GM19438 (cell line): ENCODE measurements around the gene ITGB8.

Experiments used
- ATAC-seq: cut with Tn5 transposase; IDR thresholded peaks from one replicate; pipeline ENCODE4 v1.9.1; 2021; ENCODE audit warnings: low read depth; ENCODE audit not compliant: unreplicated experiment

Gene ITGB8

GRCh38 chr7:20408467-20408826, 77.7 kb downstream of the ITGB8 start:
- ATAC-seq: no peak

- ATAC-seq: no peak
Measured at GRCh38 chr7:20409961-20410360, 79.3 kb downstream of the ITGB8 start.

- no peak for ATAC-seq
Measured at GRCh38 chr7:20411372-20411771, 80.7 kb downstream of the ITGB8 start.

GRCh38 chr7:20412032-20412431, 81.3 kb downstream of the ITGB8 start:
- ATAC-seq: no peak

DNA sequence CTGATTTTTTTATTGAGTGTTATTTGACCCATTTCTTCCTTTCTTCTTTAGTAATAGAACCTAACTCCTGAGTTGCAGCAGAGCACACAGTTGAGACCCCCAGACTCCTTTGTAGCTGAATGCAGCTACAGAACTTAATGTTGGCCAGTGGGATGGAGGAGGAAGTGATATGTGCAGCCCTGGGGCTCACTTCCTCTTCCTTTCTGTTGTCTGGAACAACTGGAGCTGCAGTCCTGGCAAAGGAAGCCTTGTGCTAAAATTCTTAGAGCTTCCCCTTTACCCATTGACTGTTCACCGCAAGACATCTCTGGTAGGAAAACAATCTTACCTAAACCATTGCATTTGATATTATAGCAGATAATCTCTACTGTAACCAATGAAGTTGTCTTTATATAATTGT, 86.6 kb downstream of the ITGB8 start:
- ATAC-seq: no peak

- ATAC-seq: no peak
Measured at GRCh38 chr7:20417675-20418382, 87.1 kb downstream of the ITGB8 start.

GRCh38 chr7:20424500-20424899, 93.8 kb downstream of the ITGB8 start:
- ATAC-seq: no peak

GRCh38 chr7:20430664-20431063, 100.0 kb downstream of the ITGB8 start:
- no peak for ATAC-seq

DNA sequence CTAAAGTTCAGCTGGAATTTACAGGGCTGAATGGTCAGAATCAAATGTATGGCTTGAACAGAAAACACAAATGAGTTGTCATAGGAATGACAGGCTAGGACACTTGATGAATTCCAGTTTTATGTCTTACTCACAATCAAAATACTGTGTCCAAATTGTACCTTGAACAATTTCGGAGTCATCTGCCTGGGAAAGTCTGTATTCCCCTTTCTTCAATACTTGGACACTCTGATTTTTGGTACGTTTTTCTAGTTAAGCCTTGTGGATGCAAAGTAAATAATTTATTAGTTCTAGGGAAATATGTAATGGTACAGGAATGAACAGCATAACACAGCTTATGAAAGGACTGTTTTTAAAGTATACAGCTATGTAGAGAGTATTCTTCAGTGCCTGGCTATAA, 100.4 kb downstream of the ITGB8 start:
- no peak for ATAC-seq

DNA sequence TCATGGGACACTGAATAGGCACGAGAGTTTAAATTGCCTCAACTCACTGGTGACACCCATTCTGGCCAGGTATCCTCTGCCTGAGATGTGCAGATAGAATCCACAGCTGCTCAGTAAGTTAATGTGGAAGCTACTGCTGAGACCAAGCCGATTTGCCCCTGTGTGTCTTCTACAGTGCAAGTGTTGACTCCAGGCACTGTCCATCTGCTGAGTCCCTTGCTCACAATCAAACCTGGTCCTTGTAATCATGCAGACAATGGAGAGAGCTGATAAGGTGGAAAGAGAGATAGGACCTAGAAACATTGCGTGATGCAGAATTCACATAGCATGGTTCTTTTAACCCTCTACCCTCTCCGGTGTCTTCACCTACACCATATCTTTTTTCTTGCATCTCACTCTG, 101.4 kb downstream of the ITGB8 start:
- ATAC-seq: no peak

DNA sequence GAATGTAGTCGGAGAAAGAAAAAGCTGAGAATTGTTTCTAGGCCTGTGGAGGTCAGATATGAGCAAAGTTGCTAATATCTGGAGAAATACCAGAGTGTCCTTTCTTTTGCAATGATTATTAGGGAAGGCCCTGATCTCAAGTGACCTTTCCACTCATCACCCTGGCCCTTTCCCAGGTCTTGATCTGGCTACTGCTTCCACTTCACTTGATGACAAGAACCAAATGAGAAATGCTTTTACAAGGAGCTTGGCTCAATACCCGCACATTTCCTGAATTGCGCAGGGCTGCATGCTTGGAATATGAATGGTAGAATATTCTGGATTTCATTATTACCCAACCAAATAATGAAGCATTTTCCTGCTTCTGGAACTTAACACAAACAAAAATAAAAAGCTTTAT, 104.6 kb downstream of the ITGB8 start:
- no peak for ATAC-seq

GRCh38 chr7:20438248-20438647, 107.5 kb downstream of the ITGB8 start:
- ATAC-seq: no peak

DNA sequence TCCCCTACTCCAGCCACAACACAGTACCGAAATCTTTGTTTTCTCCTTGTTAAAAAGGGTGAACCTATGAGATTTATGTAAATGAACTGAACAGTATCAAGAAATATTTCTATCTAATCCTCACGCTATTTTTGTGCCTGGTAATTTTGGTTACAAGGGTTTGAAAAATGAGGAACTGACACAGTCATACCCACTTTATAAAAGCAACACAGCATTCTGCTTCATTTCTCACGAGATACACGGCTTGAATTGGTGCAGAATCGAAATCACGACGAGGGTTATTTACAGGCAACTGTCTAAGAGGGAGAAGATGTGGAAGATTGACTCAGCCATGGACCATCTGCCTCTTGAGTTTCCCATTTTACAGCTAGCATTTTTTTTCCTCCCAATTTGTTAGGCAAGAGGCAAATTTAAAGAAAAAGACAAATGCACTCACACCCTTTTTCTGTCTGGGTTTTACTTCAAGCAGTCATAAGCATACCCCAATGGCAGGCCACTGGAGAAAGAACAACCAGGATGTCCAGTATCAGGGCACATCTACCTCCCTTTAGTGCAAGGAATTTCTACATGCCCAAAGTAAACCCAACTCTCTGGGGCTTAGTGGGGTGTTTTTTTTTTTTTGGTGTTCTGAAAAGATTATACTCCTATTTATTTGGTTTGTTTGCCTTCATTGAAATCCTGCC, 108.1 kb downstream of the ITGB8 start:
- peak; percentile 73 for ATAC-seq

DNA sequence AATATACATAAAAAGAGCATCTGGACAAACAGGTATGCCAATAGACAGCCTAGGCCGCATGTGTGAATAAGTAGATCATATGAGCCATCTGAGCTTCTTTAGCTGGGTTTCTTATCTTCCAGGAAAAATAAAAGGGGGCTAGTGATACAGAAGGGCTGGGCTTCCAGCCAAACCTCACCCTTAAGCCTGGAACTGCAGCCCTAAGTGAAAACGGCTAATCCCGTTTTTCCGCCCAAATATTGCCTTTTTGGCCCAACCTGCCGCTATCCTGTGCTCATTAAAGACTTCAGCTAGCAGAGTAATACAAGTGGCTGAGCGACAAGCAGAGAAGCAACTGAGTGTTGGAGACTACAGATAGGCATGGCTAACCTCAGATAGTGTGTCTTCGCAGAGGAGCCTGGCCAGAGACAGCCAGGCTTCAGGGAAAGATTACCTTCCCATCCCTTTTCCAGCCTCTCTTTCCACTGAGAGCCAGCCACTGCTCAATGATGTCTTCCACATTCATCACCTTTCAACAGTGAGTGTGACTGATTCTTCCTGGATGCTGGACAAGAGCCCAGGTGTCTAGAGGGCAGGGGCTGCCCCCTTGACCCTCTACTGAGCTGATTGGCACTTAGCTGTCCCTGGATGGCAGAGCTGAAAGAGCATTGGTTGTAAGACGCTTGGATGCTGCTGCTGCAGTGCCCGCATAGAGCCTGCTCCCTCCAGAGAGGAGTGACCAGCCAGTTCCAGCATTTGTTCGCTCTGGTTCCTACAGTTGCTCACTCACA, 108.9 kb downstream of the ITGB8 start:
- no peak for ATAC-seq

DNA sequence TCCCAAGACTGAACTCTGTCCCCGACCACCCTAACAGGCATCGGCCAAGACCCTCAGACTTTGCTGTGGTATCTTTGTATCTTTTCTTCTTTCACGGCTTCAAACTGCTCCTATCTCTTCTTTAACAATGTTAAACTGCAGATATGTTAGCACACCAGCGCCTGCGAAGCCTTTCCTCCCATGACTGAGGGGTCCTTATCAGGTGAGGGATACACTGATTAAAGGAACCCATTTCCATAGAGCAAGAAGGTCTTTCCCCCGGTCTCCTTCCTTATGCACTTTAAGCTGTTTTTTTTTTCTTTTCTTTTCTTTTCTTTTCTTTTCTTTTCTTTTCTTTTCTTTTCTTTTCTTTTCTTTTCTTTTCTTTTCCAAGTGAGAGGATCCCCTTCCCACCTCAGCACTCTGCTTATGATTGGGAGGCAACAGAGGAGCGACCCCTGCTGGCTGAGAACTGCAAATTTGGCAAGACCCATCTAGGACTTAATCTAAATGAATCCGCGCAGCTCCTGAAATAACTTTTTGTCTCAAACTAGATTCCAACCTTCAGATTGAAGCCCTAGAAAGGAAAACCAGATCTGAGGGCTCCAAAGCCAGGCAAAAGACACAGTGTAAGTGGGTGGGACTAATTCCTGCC, 109.9 kb downstream of the ITGB8 start:
- no peak for ATAC-seq

DNA sequence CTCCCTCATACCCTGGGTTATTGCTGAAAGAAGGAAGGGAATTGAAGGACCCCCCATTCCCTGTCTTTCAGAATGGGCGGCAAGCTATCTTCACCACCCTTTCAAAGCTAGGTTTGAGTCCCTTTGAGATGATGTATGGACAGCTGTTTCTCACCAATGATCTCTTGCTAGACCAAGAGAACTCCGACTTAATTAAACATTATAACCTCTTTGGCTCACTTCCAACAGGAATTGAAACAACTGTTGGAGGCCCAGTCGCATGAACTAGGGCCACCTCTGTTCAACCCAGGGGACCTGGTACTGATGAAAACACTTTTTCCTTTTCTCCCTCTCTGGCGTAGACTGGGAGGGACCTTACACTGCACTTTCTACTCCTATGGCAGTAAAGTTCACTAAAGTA, 110.6 kb downstream of the ITGB8 start:
- ATAC-seq: no peak

- ATAC-seq: no peak
Measured at GRCh38 chr7:20441991-20442441, 111.3 kb downstream of the ITGB8 start.

GRCh38 chr7:20442951-20443350, 112.3 kb downstream of the ITGB8 start:
- ATAC-seq: no peak

DNA sequence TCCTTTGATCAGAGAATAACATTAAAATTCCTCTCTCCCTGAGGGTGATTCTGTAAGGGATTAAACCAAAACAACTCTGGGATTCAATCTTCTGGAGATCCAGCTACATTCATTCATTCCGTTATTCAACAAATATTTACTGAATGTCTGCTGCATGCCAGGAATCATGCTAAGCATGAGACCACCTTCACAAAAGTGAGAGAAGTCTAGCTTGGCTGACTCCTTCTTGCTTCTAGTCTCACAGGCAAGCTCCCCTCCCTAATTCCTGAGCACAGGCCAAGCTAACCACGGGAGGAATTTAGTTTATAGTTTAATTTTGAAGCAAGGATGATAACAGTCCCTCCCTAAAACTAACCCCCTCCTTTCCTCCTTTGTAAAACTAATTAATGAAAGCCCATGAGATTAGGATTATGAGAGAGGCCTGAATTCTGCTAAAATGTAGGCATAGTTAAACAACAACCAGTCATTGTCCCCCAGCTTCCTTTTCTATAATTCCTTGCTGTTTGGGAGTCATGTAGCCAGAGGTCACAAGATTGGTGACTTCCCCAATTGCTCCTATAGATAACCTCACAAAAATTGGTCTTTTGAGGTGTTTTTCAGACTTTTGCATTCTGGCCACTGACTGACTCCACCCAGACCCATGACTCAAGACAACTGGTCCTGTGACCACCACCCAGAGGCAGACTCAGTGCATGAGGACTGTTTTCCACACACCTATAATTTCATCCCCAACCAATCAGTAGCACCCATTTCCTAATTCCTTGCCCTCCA, 113.5 kb downstream of the ITGB8 start:
- ATAC-seq: no peak

DNA sequence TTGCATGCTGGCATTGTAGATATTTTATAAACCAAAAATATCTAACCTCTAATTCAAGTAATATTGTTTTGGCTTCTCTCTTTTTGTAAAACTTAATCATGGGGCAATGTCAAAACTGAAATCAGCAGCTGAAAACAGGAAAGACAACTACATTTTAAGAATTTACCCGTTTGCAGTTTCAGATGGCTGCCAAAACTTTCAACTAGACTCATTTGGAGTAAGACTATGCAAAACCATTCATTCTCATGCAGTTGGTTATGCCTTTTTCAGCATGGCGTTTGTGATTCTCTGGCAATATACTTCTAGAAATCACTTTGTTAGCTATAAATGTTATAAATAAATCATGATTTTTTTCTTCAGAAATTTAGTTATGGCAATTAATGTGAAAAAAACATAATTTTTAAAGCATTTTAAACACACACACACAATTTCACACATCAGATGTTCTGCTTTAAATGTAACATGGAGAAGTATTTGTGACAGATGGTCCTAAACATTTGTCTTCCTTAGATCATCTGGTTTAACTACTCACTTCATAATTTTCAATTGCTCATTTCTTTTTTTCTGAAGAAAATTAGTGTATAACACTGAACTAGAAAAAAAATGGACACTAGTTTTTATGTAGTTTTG, 116.4 kb downstream of the ITGB8 start:
- no peak for ATAC-seq
